Stomach (tissue), 4 donors: ENCODE data around the gene EXOC4.

ENCODE experiments used
- POLR2A ChIP-seq, 4 donors: fragments of 450-650 bp; IDR thresholded peaks; one replicate each; pipeline ENCODE4 v1.6.1; 2016; ENCODE audit warnings: antibody characterized with exemption in 4 of 4, control low read depth in 2 of 4, mild to moderate bottlenecking in 1 of 4, moderate library complexity in 1 of 4
- POLR2AphosphoS5 ChIP-seq, 3 donors: sonication (generic); formaldehyde crosslinking; IDR thresholded peaks; one replicate each; pipeline ENCODE4 v1.6.1; 2016; ENCODE audit warnings: antibody characterized with exemption in 3 of 3

- TF ChIP-seq POLR2A (IDR thresholded peaks at IDR 0.05) (no peak), POLR2AphosphoS5 (IDR thresholded peaks at IDR 0.05) (no peak)
Measured at GRCh38 chr7:133786401-133786937, 533.6 kb downstream of the EXOC4 start.
